ENCODE results near the gene FRYL.

DNA sequence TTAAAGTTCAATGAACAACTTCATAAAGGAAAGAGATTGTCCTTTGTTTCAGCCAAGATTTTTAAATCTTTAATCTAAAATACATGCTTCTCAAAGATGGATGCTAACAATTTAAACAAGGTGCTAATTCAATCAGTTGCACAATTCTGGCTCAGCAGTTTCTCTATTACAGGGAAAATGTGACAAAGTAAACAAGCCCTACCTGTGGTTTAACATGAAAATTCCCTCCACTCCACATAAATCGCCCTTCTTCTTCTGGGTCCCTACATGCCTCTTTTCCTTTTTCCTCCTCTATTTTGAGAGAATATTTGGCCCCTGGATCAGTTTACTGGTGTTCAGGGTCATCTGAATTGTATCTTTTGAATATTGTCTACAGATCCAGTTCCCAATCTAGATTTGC lies 80.6 kb downstream of the FRYL start:
- no peak for TF ChIP-seq POLR2A (IDR thresholded peaks at IDR 0.05)
- TF ChIP-seq, protein P1, sequence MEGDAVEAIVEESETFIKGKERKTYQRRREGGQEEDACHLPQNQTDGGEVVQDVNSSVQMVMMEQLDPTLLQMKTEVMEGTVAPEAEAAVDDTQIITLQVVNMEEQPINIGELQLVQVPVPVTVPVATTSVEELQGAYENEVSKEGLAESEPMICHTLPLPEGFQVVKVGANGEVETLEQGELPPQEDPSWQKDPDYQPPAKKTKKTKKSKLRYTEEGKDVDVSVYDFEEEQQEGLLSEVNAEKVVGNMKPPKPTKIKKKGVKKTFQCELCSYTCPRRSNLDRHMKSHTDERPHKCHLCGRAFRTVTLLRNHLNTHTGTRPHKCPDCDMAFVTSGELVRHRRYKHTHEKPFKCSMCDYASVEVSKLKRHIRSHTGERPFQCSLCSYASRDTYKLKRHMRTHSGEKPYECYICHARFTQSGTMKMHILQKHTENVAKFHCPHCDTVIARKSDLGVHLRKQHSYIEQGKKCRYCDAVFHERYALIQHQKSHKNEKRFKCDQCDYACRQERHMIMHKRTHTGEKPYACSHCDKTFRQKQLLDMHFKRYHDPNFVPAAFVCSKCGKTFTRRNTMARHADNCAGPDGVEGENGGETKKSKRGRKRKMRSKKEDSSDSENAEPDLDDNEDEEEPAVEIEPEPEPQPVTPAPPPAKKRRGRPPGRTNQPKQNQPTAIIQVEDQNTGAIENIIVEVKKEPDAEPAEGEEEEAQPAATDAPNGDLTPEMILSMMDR (IDR thresholded peaks at IDR 0.05), result no peak
